Testis (tissue), 3 donors: Measurements from ENCODE around the gene CACNA2D1. TPM values are rescaled to one million over a fixed set of nuclear protein-coding genes. Genes with fewer than 3 reads are reported as not detected.
A peak's percentile ranks its signal among the peaks of the same experiment; 100 is the strongest.

Source experiments
- DNase-seq: peaks from one replicate; pipeline ENCODE4 v3.0.0-alpha.2; 2019
- H3K27ac ChIP-seq, 2 donors: fragments of 200-600 bp; sonication (generic); one replicate each; pipeline ENCODE4 v1.5.1; 2019
- H3K27me3 ChIP-seq: fragments of 200-600 bp; sonication (generic); one replicate; pipeline ENCODE4 v1.5.1; 2019
- H3K36me3 ChIP-seq: fragments of 200-600 bp; sonication (generic); one replicate; pipeline ENCODE4 v1.5.1; 2017; ENCODE audit warnings: low read depth; ENCODE audit errors: missing control alignments
- H3K4me1 ChIP-seq: fragments of 200-600 bp; sonication (generic); one replicate; pipeline ENCODE4 v1.5.1; 2019
- H3K4me3 ChIP-seq, 2 donors: fragments of 200-600 bp; sonication (generic); one replicate each; pipeline ENCODE4 v1.5.1; 2017 to 2019
- H3K9me3 ChIP-seq: fragments of 200-600 bp; sonication (generic); one replicate; pipeline ENCODE4 v1.5.1; 2017
- CTCF ChIP-seq, 3 experiments: fragments of 450-650 bp in 2 of 3; fragments of 200-600 bp in 1 of 3; sonication (generic) in 1 of 3; IDR thresholded peaks; one replicate each; pipeline ENCODE4 v1.5.1; 2016 to 2019; ENCODE audit warnings: antibody characterized with exemption in 3 of 3, mild to moderate bottlenecking in 2 of 3, moderate library complexity in 1 of 3
- POLR2A ChIP-seq: fragments of 450-650 bp; IDR thresholded peaks from one replicate; pipeline ENCODE4 v1.6.1; 2017; ENCODE audit warnings: antibody characterized with exemption, mild to moderate bottlenecking, moderate library complexity
- WGBS, 2 donors: methylation state at CpG; one replicate each; pipeline ENCODE4 v1.1.5; 2018; 5-methylcytosine and 5-hydroxymethylcytosine counted together
- intact Hi-C: fragments of 100-400 bp; cut with DNase I; formaldehyde crosslinking; loops from one replicate; pipeline ENCODE4 v1.15.1; 2023; ENCODE audit warnings: low total_unique reads
- polyA plus RNA-seq: library from polyadenylated mRNA; stranded (reverse); fragments of 350-450 nt; fragmentation: Illumina TruSeq; extraction: RNeasy Lipid Tissue Mini Kit (QIAGEN cat#74804); gene quantifications from one replicate; pipeline ENCODE4 v1.2.3, GENCODE V29; 2014; ENCODE audit warnings: low read depth, low replicate concordance; ENCODE audit not compliant: insufficient read depth
- total RNA-seq, 2 donors: library from RNA; depleted of rRNA; stranded (reverse); fragments of >200 nt; gene quantifications; one replicate each; pipeline ENCODE4 v1.2.3, GENCODE V29; 2016

Gene CACNA2D1
- total and polyA plus RNA-seq, 3 donors from 2014 or later = 5.4 to 29.1 (median 28.0) TPM

- TF ChIP-seq POLR2A (no peak), CTCF (IDR thresholded peaks at IDR 0.05) (no peak)
- no peaks in the 10 kb centered on the region for H3K4me1 ChIP-seq
- H3K4me3 ChIP-seq = no peak overlapping the region
- no peaks in the 10 kb centered on the region for H3K36me3 ChIP-seq
- no peaks in the 10 kb centered on the region for H3K9me3 ChIP-seq
- H3K27me3 ChIP-seq = no peaks in the 10 kb centered on the region
- no peak overlapping the region for H3K27ac ChIP-seq
- no peak for DNase-seq
- intact Hi-C loops = no loop called here
These were observed 193.0 kb downstream of the CACNA2D1 start for GRCh38 chr7:82250598-82250997.

- intact Hi-C loops = no loop called here
- TF ChIP-seq POLR2A (no peak), CTCF (IDR thresholded peaks at IDR 0.05) (no peak)
- Histone ChIP-seq H3K4me3 (no peak overlapping the region), H3K36me3 (no peaks in the 10 kb centered on the region), H3K27me3 (no peaks in the 10 kb centered on the region), H3K4me1 (no peaks in the 10 kb centered on the region), H3K9me3 (no peaks in the 10 kb centered on the region), H3K27ac (no peak overlapping the region)
- no peak for DNase-seq
- 86 to 95% methylated on average over 2 of the region's 2 CpGs for WGBS, 2 donors
These were observed 193.6 kb downstream of the CACNA2D1 start for GRCh38 chr7:82249979-82250378.

DNA sequence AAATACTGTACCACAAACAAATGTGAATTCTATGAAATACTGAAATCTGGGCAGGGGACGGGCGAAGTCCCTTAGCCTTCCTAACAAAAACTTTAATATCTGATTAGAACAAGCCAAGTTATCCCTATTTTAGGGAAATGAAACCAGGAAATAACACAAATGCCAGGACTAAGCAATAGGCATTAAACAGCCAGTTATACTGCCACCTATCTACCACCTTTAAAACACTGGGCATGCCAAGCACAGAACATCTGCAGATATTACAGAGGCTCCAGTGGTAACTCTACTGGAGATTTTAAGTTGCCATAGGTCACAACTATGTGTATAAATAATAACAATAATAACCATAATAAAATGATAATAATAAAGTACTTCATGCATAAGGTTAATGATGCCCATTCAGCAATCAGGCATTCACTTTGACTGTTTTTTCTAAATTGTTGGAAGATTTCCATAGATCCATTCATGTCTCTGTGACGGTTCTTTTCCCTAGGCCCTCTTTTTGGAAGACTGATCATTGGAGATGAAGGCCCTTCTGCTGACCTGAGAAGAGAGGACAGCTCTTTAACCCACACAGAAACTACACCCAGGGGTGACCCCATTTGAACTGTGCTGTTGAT, 195.7 kb downstream of the CACNA2D1 start:
- DNase-seq = no peak
- H3K4me1 ChIP-seq = no peaks in the 10 kb centered on the region
- TF ChIP-seq POLR2A (no peak), CTCF (IDR thresholded peaks at IDR 0.05) (peak in 1 of 3 experiments; percentile 44)
- H3K9me3 ChIP-seq = no peaks in the 10 kb centered on the region
- H3K4me3 ChIP-seq = no peak overlapping the region
- no peaks in the 10 kb centered on the region for H3K36me3 ChIP-seq
- 78 to 86% methylated on average over 3 of the region's 3 CpGs for WGBS, 2 donors
- H3K27ac ChIP-seq = no peak overlapping the region
- intact Hi-C loops = no loop called here
- H3K27me3 ChIP-seq = no peaks in the 10 kb centered on the region

DNA sequence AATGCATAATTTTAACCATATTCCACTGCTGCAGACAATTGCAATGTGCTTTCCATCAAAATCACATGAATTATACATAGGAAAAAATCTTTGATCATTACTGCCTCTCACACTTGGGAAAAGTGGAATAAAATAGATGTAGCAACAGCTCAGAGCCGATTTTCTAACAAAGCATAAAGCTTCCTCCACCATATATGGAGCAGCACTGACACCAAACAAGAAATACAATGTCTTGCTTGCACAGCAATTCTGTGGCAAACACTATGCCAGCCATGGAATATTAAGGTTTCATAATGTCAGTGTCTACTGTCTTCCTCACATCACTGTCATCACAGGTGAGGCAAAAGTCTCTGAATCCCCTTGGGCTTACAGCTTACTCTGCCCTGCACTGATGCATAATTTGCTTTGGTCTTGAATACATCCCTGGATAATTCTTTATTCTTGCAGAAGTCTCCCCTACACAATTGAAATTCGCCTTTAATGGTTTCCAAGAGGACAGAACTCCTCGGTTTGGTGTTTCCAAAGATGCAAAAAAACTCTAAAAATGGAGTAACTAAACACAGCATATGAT, 198.5 kb downstream of the CACNA2D1 start:
- intact Hi-C loops = no loop called here
- no peaks in the 10 kb centered on the region for H3K27me3 ChIP-seq
- H3K4me3 ChIP-seq = no peak overlapping the region
- H3K4me1 ChIP-seq = no peaks in the 10 kb centered on the region
- H3K36me3 ChIP-seq = no peaks in the 10 kb centered on the region
- H3K27ac ChIP-seq = no peak overlapping the region
- DNase-seq = no peak
- H3K9me3 ChIP-seq = no peaks in the 10 kb centered on the region
- TF ChIP-seq CTCF (IDR thresholded peaks at IDR 0.05) (no peak), POLR2A (no peak)
- WGBS, 2 donors = 97 to 98% methylated on average over 3 of the region's 3 CpGs

DNA sequence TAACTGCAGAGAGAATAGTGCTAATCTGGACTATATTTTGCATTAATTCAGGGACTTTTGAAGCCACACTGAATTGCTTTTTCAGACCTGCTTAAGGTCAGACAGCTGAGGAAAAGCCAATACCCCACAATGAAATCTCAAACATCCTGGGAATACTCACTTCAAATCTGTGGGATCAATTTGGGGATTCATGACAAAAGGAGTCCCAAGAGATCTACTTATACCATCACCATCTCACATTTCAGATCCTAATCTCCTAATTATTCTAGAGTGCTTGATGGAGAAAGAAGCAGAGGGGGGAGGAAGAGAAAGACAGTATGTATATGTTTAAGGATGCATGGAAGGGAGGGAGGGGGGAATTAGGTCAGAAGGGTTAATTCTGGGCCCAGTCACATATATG, 202.2 kb downstream of the CACNA2D1 start:
- DNase-seq = no peak
- TF ChIP-seq POLR2A (no peak), CTCF (IDR thresholded peaks at IDR 0.05) (no peak)
- Histone ChIP-seq H3K27ac (no peak overlapping the region), H3K4me1 (no peaks in the 10 kb centered on the region), H3K9me3 (no peaks in the 10 kb centered on the region), H3K36me3 (no peaks in the 10 kb centered on the region), H3K27me3 (no peaks in the 10 kb centered on the region), H3K4me3 (no peak overlapping the region)
- intact Hi-C loops = no loop called here
